Measurements from ENCODE around the gene CARD19. TPM values are rescaled to one million over a fixed set of nuclear protein-coding genes. Genes with fewer than 3 reads are reported as not detected.

CARD19 gene
- total RNA-seq, 4 donors from 2014 or later, result 54.0 to 83.6 (median 78.1) TPM

GRCh38 chr9:93096811-93097382, 880 bp downstream of the CARD19 start:
- no peak for TF ChIP-seq POLR2AphosphoS5 (IDR thresholded peaks at IDR 0.05)
- TF ChIP-seq POLR2A (IDR thresholded peaks at IDR 0.05; ENCODE audit: low read depth), result no peak
- TF ChIP-seq EP300 (IDR thresholded peaks at IDR 0.05), result no peak
- no peak for TF ChIP-seq CTCF (IDR thresholded peaks at IDR 0.05)
- H3K36me3 ChIP-seq, result no peaks in the 10 kb centered on the region
- DNase-seq (ENCODE audit: extremely low spot score), result no peak
- H3K27me3 ChIP-seq, result no peaks in the 10 kb centered on the region
- H3K4me1 ChIP-seq, result peaks cover 52 to 64% (median 61%) of the 10 kb centered on the region in 4 donors
- H3K9me3 ChIP-seq, result peaks cover 0 to 3% (median 0%) of the 10 kb centered on the region in 4 donors
- H3K27ac ChIP-seq (replicated peaks in 1 of 4), result peak overlapping the region; percentile 91 to 99 (median 94)
- intact Hi-C loops (cut with DNase I), result loop anchor here (5.0 kb wide), 1 partner anchor 35 kb away; the partner anchor contains the start of gene NINJ1
- WGBS, result 16% methylated on average over 8 of the region's 16 CpGs
- H3K4me3 ChIP-seq, result peak overlapping the region; percentile 70 to 99 (median 78)

GRCh38 chr9:93097511-93098201, 1.6 kb downstream of the CARD19 start:
- intact Hi-C loops (cut with DNase I), result loop anchor here (5.0 kb wide), 1 partner anchor 35 kb away; the partner anchor contains the start of gene NINJ1
- Histone ChIP-seq H3K4me3 (peak overlapping the region; percentile 70 to 99 (median 78)), H3K36me3 (no peaks in the 10 kb centered on the region), H3K27me3 (no peaks in the 10 kb centered on the region), H3K4me1 (peaks cover 52 to 63% (median 61%) of the 10 kb centered on the region in 4 donors), H3K27ac (replicated peaks in 1 of 4) (peak overlapping the region; percentile 91 to 99 (median 94)), H3K9me3 (no peaks in the 10 kb centered on the region)
- 90% methylated on average over 8 of the region's 11 CpGs for WGBS
- DNase-seq (ENCODE audit: extremely low spot score), result no peak
- TF ChIP-seq CTCF (IDR thresholded peaks at IDR 0.05), result no peak
- TF ChIP-seq POLR2AphosphoS5 (IDR thresholded peaks at IDR 0.05), result no peak
- TF ChIP-seq POLR2A (IDR thresholded peaks at IDR 0.05; ENCODE audit: low read depth), result no peak
- TF ChIP-seq EP300 (IDR thresholded peaks at IDR 0.05), result no peak

GRCh38 chr9:93098236-93098946, 2.4 kb downstream of the CARD19 start:
- TF ChIP-seq EP300 (IDR thresholded peaks at IDR 0.05), result no peak
- TF ChIP-seq CTCF (IDR thresholded peaks at IDR 0.05), result no peak
- TF ChIP-seq POLR2AphosphoS5 (IDR thresholded peaks at IDR 0.05), result peak; percentile 77 to 88
- no peaks in the 10 kb centered on the region for H3K9me3 ChIP-seq
- peak overlapping the region; percentile 91 to 99 (median 94) for H3K27ac ChIP-seq (replicated peaks in 1 of 4)
- peak overlapping the region; percentile 14 to 80 (median 50) for H3K4me3 ChIP-seq
- H3K36me3 ChIP-seq, result no peaks in the 10 kb centered on the region
- 20% methylated on average over 15 of the region's 15 CpGs for WGBS
- peaks cover 49 to 59% (median 56%) of the 10 kb centered on the region in 4 donors for H3K4me1 ChIP-seq
- DNase-seq (ENCODE audit: extremely low spot score), result peak; percentile 96
- H3K27me3 ChIP-seq, result no peaks in the 10 kb centered on the region
- intact Hi-C loops (cut with DNase I), result loop anchor here (5.0 kb wide), 1 partner anchor 34 kb away; the partner anchor contains the start of gene NINJ1

GRCh38 chr9:93099551-93100275, 3.7 kb downstream of the CARD19 start:
- peak overlapping the region; percentile 91 to 99 (median 94) for H3K27ac ChIP-seq (replicated peaks in 1 of 4)
- peaks cover 36 to 45% (median 42%) of the 10 kb centered on the region in 4 donors for H3K4me1 ChIP-seq
- no peaks in the 10 kb centered on the region for H3K27me3 ChIP-seq
- no peak for TF ChIP-seq POLR2A (IDR thresholded peaks at IDR 0.05; ENCODE audit: low read depth)
- TF ChIP-seq POLR2AphosphoS5 (IDR thresholded peaks at IDR 0.05), result no peak
- no peak for TF ChIP-seq EP300 (IDR thresholded peaks at IDR 0.05)
- no peak for TF ChIP-seq CTCF (IDR thresholded peaks at IDR 0.05)
- DNase-seq (ENCODE audit: extremely low spot score), result no peak
- intact Hi-C loops (cut with DNase I), result loop anchor here (5.0 kb wide), 1 partner anchor 33 kb away; the partner anchor contains the start of gene NINJ1
- H3K4me3 ChIP-seq, result no peak overlapping the region
- peaks cover 0 to 6% (median 0%) of the 10 kb centered on the region in 4 donors for H3K9me3 ChIP-seq
- 88% methylated on average over 11 of the region's 16 CpGs for WGBS
- no peaks in the 10 kb centered on the region for H3K36me3 ChIP-seq

All from esophagus muscularis mucosa (tissue), 4 donors.